Measurements from ENCODE around the gene POU6F2.

POU6F2 gene

GRCh38 chr7:39410582-39410981 lies 432.9 kb downstream of the POU6F2 start:
- no peak overlapping the region for H3K4me3 ChIP-seq (ENCODE audit: low read depth, low read length)
- no peak for TF ChIP-seq CTCF (IDR thresholded peaks at IDR 0.05; ENCODE audit: low read depth, low read length)

GRCh38 chr7:39413636-39414223 lies 436.0 kb downstream of the POU6F2 start:
- peak overlapping the region; percentile 61 for H3K4me3 ChIP-seq (ENCODE audit: low read depth, low read length)
- TF ChIP-seq CTCF (IDR thresholded peaks at IDR 0.05; ENCODE audit: low read depth, low read length): no peak

GRCh38 chr7:39414224-39415035 lies 436.7 kb downstream of the POU6F2 start:
- no peak for TF ChIP-seq CTCF (IDR thresholded peaks at IDR 0.05; ENCODE audit: low read depth, low read length)
- peak overlapping the region; percentile 61 for H3K4me3 ChIP-seq (ENCODE audit: low read depth, low read length)

GRCh38 chr7:39415091-39415787 lies 437.5 kb downstream of the POU6F2 start:
- no peak overlapping the region for H3K4me3 ChIP-seq (ENCODE audit: low read depth, low read length)
- no peak for TF ChIP-seq CTCF (IDR thresholded peaks at IDR 0.05; ENCODE audit: low read depth, low read length)

GRCh38 chr7:39416866-39417265 lies 439.2 kb downstream of the POU6F2 start:
- TF ChIP-seq CTCF (IDR thresholded peaks at IDR 0.05; ENCODE audit: low read depth, low read length): no peak
- H3K4me3 ChIP-seq (ENCODE audit: low read depth, low read length): no peak overlapping the region

GRCh38 chr7:39417642-39418041 lies 439.9 kb downstream of the POU6F2 start:
- no peak for TF ChIP-seq CTCF (IDR thresholded peaks at IDR 0.05; ENCODE audit: low read depth, low read length)
- H3K4me3 ChIP-seq (ENCODE audit: low read depth, low read length): no peak overlapping the region

GRCh38 chr7:39421251-39421650 lies 443.5 kb downstream of the POU6F2 start:
- no peak for TF ChIP-seq CTCF (IDR thresholded peaks at IDR 0.05; ENCODE audit: low read depth, low read length)

More at GRCh38 chr7:39421251-39421650, 443.5 kb downstream of the POU6F2 start:
- H3K4me3 ChIP-seq (ENCODE audit: low read depth, low read length): no peak overlapping the region

Measured in WI38 (cell line).